GM12801 (cell line): ENCODE measurements around the gene AGPAT4.

Experiments
- CTCF ChIP-seq: IDR thresholded peaks from one replicate; pipeline ENCODE4 v1.5.1; 2011; ENCODE audit warnings: control low read depth; ENCODE audit not compliant: insufficient read length; ENCODE audit errors: extremely low read depth

AGPAT4 gene

GRCh38 chr6:161101517-161101916, 172.3 kb downstream of the AGPAT4 start:
- TF ChIP-seq CTCF: no peak

- TF ChIP-seq CTCF: no peak
These were observed 173.8 kb downstream of the AGPAT4 start for GRCh38 chr6:161100072-161100471.

- no peak for TF ChIP-seq CTCF
These were observed 177.9 kb downstream of the AGPAT4 start for GRCh38 chr6:161095916-161096315.

GRCh38 chr6:161094955-161095354, 178.9 kb downstream of the AGPAT4 start:
- TF ChIP-seq CTCF: no peak

GRCh38 chr6:161091972-161092701, 181.7 kb downstream of the AGPAT4 start:
- no peak for TF ChIP-seq CTCF

GRCh38 chr6:161091151-161091550, 182.7 kb downstream of the AGPAT4 start:
- TF ChIP-seq CTCF: no peak

- TF ChIP-seq CTCF: no peak
These were observed 185.1 kb downstream of the AGPAT4 start for GRCh38 chr6:161088676-161089328.
